GM12878 (cell line): ENCODE measurements around the gene RGS1. TPM values are rescaled to one million over a fixed set of nuclear protein-coding genes. Genes with fewer than 3 reads are reported as not detected.

ENCODE experiments used
- ATAC-seq: fragments of 200-7000 bp; cut with Tn5 transposase; 3 replicates; pipeline ENCODE4 v1.9.1; 2020; ENCODE audit warnings: mild to moderate bottlenecking, moderate library complexity
- BruUV-seq: library from RNA; stranded (reverse); fragments of 400-500 nt; replicated peaks from 2 replicates; lab custom pipeline; 2021; lab: Mats Ljungman, UMichigan
- CTCF ChIA-PET: fragments of 300-600 bp; sonication (Branson Sonifier 250); formaldehyde crosslinking; extraction: SDS; loops from one replicate; lab custom pipeline; 2021; ENCODE audit warnings: inconsistent platforms; lab: Yijun Ruan, JAX
- POLR2A ChIA-PET: fragments of 350-600 bp; formaldehyde crosslinking; extraction: SDS; loops from one replicate; lab custom pipeline; 2021; ENCODE audit warnings: inconsistent platforms; lab: Charles Lee
- RAD21 ChIA-PET: fragments of 300-600 bp; sonication (Branson Sonifier 250); formaldehyde crosslinking; loops from one replicate; lab custom pipeline; 2023; ENCODE audit warnings: antibody characterized with exemption; ENCODE audit not compliant: unreplicated experiment; lab: Charles Lee
- SMC1A ChIA-PET: fragments of 300-600 bp; sonication (Branson Sonifier 250); formaldehyde crosslinking; loops from one replicate; lab custom pipeline; 2023; ENCODE audit not compliant: unreplicated experiment, uncharacterized antibody; lab: Charles Lee
- DNase-seq: peaks from one replicate; pipeline ENCODE4 v3.0.0-alpha.2; 2011; ENCODE audit warnings: low read depth, low spot score
- FAIRE-seq: peaks from 3 replicates; lab custom pipeline; 2011; peaks lifted over from hg19 to GRCh38; lab: Jason Lieb, UNC
- H2AFZ ChIP-seq: 2 replicates; pipeline ENCODE4 v1.6.0; 2011; ENCODE audit warnings: low read depth, low read length, control low read depth; ENCODE audit not compliant: control insufficient read depth
- H3K27ac ChIP-seq: 2 replicates; pipeline ENCODE4 v1.5.1; 2011; ENCODE audit warnings: control low read depth; ENCODE audit not compliant: control insufficient read depth, insufficient read depth
- H3K27me3 ChIP-seq, 2 experiments: replicated peaks in 1 of 2; 2 replicates each; pipeline versions ENCODE4 v1.6.0 to v1.6.1; 2011; ENCODE audit warnings: low read length in 1 of 2; ENCODE audit not compliant: control insufficient read depth in 2 of 2, insufficient read depth in 2 of 2
- H3K36me3 ChIP-seq, 2 experiments: 2 replicates each; pipeline ENCODE4 v1.5.1; 2011; ENCODE audit warnings: low read length in 1 of 2; ENCODE audit not compliant: control insufficient read depth in 2 of 2, insufficient read depth in 2 of 2
- H3K4me1 ChIP-seq: 2 replicates; pipeline ENCODE4 v1.6.1; 2011; ENCODE audit warnings: mild to moderate bottlenecking, low read length, moderate library complexity, mixed read lengths; ENCODE audit not compliant: control insufficient read depth, insufficient read depth
- H3K4me2 ChIP-seq: 2 replicates; pipeline ENCODE4 v1.6.0; 2011; ENCODE audit warnings: control low read depth; ENCODE audit not compliant: control insufficient read depth, insufficient read depth
- H3K4me3 ChIP-seq: fragments of 200-600 bp; sonication (generic); 2 replicates; pipeline ENCODE4 v1.5.1; 2016
- H3K79me2 ChIP-seq: 2 replicates; pipeline ENCODE4 v1.6.0; 2011; ENCODE audit warnings: low read length; ENCODE audit not compliant: control insufficient read depth, insufficient read depth
- H3K9ac ChIP-seq: 2 replicates; pipeline ENCODE4 v1.8.0; 2011; ENCODE audit warnings: low read length, control low read depth, mixed read lengths; ENCODE audit not compliant: control insufficient read depth, insufficient read depth
- H3K9me3 ChIP-seq: replicated peaks from 3 replicates; pipeline ENCODE4 v1.5.1; 2011; ENCODE audit warnings: mild to moderate bottlenecking, low read length; ENCODE audit not compliant: control insufficient read depth, insufficient read depth
- H4K20me1 ChIP-seq: 2 replicates; pipeline ENCODE4 v1.6.0; 2011; ENCODE audit not compliant: control insufficient read depth, insufficient read depth
- BHLHE40 ChIP-seq, 2 experiments: fragments of 450-650 bp in 1 of 2; IDR thresholded peaks; 2 replicates each; pipeline ENCODE4 v1.6.1; 2011 to 2017; ENCODE audit warnings: low read depth in 2 of 2, borderline replicate concordance in 1 of 2, improper control_type of control experiment in 1 of 2, low read length in 1 of 2, mild to moderate bottlenecking in 1 of 2
- FOS ChIP-seq: IDR thresholded peaks from 3 replicates; pipeline ENCODE4 v1.6.1; 2011; ENCODE audit warnings: borderline replicate concordance; ENCODE audit not compliant: insufficient read length; ENCODE audit errors: extremely low read depth
- IKZF1 ChIP-seq: fragments of 450-650 bp; conservative IDR thresholded peaks from 2 replicates; pipeline ENCODE4 v1.6.1; 2017; ENCODE audit warnings: antibody characterized with exemption, mild to moderate bottlenecking
- KLF5 ChIP-seq: fragments of 450-650 bp; IDR thresholded peaks from 2 replicates; pipeline ENCODE4 v1.6.1; 2014; ENCODE audit warnings: mild to moderate bottlenecking; ENCODE audit not compliant: partially characterized antibody
- NR2C2 ChIP-seq: IDR thresholded peaks from 2 replicates; pipeline ENCODE4 v1.6.1; 2011; ENCODE audit warnings: borderline replicate concordance, low read depth; ENCODE audit not compliant: control insufficient read depth, insufficient read length
- ZNF687 ChIP-seq: fragments of 450-650 bp; IDR thresholded peaks from 2 replicates; pipeline ENCODE4 v1.6.1; 2017; ENCODE audit warnings: mild to moderate bottlenecking, moderate library complexity
- WGBS: methylation state at CpG from one replicate; pipeline ENCODE4 v1.1.6; 2016; ENCODE audit warnings: low lambda C conversion rate; ENCODE audit not compliant: insufficient replicate concordance, insufficient coverage; ENCODE audit errors: missing lambda C conversion rate; 5-methylcytosine and 5-hydroxymethylcytosine counted together
- in situ Hi-C: fragments of 300-500 bp; cut with MboI; formaldehyde crosslinking; loops from 9 replicates; pipeline ENCODE4 v1.14.3; 2018; ENCODE audit warnings: mixed read lengths
- intact Hi-C: fragments of 100-400 bp; cut with micrococcal nuclease; formaldehyde crosslinking; loops from one replicate; pipeline ENCODE4 v1.14.2; 2022; ENCODE audit not compliant: unreplicated experiment
- polyA plus RNA-seq, 11 experiments: library from polyadenylated mRNA; depleted of rRNA in 4 of 11; unstranded in 6 of 11; stranded (reverse) in 5 of 11; fragments of >200 nt; fragmentation: Nextera tagmentation in 4 of 11; fragmentation: Illumina TruSeq in 1 of 11; extraction: Ambion mirVana in 4 of 11; extraction: Trizol in 1 of 11; gene quantifications; 1 replicate in 1 of 11; 2 replicates in 10 of 11; pipeline versions ENCODE4 v1.2.1 to v1.2.3, GENCODE V29; 2011 to 2016; ENCODE audit warnings: inconsistent platforms in 2 of 11, missing spikeins in 2 of 11, low read depth in 1 of 11
- total RNA-seq, 4 experiments: library from RNA; depleted of rRNA in 3 of 4; stranded (reverse); fragments of >200 nt in 3 of 4; fragmentation: Illumina TruSeq in 1 of 4; extraction: Trizol in 1 of 4; gene quantifications; 2 replicates each; pipeline versions ENCODE4 v1.2.1 to v1.2.3, GENCODE V29; 2013 to 2021
- TF ChIP-seq, protein P1 (sequence below): fragments of 450-650 bp; IDR thresholded peaks from 2 replicates; pipeline ENCODE4 v1.6.1; 2017; ENCODE audit warnings: low read depth, mild to moderate bottlenecking, moderate library complexity

RGS1 gene
- total and polyA plus RNA-seq, 10 of the 15 experiments (the other 5 are each of a cell fraction or from before 2014, with no cell fraction given) = 20.7 to 882 (median 45.9) TPM

DNA sequence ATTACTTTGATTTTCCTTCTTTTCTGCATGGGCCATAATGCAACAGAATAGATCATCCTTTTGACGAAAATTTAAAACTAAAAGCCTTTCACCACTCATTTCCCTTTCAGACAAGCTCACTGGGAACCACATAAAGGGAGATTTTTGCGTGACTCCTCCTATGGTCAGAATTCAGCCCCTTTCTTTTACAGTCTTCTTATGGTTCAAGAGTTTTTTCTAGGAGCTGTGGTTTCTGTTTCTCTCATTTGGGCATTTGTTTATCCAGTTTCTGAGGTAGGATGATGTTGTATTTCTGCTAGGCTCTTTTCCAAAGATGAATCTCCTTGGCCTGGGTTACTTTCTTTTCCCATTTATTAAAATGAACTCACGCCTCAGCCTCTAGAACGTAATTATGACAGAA is 16.9 kb downstream of the RGS1 start:
- SMC1A ChIA-PET = interaction anchor here (0.9 to 6.2 kb wide), 7 partner anchors 8 to 84 kb away, joined by 3 to 30 read pairs (median 5); no protein-coding TSS in a partner anchor
- WGBS = 35% methylated on average over 4 of the region's 4 CpGs

More for the DNA sequence above, 16.9 kb downstream of the RGS1 start:
- intact Hi-C loops (no loop called here), in situ Hi-C loops (no loop called here)
- no TSS peak for BruUV-seq
- no peaks in the 10 kb centered on the region for H3K36me3 ChIP-seq
- TF ChIP-seq, protein P1, sequence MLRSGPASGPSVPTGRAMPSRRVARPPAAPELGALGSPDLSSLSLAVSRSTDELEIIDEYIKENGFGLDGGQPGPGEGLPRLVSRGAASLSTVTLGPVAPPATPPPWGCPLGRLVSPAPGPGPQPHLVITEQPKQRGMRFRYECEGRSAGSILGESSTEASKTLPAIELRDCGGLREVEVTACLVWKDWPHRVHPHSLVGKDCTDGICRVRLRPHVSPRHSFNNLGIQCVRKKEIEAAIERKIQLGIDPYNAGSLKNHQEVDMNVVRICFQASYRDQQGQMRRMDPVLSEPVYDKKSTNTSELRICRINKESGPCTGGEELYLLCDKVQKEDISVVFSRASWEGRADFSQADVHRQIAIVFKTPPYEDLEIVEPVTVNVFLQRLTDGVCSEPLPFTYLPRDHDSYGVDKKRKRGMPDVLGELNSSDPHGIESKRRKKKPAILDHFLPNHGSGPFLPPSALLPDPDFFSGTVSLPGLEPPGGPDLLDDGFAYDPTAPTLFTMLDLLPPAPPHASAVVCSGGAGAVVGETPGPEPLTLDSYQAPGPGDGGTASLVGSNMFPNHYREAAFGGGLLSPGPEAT = no peak
- TF ChIP-seq FOS (no peak), KLF5 (no peak), ZNF687 (no peak), IKZF1 (0 out of 2 replicates have a peak, but pooled peaks have one; percentile 10), BHLHE40 (IDR thresholded peaks at IDR 0.05; ENCODE audit: borderline replicate concordance in 1 of 2, low read depth in 2 of 2, low read length in 1 of 2) (no peak), NR2C2 (no peak)
- H2AFZ ChIP-seq = no peak overlapping the region
- ATAC-seq (peak; percentile 36), DNase-seq (no peak), FAIRE-seq (no peak)
- H3K79me2 ChIP-seq = no peaks in the 10 kb centered on the region
- H3K9me3 ChIP-seq = no peaks in the 10 kb centered on the region
- no peak overlapping the region for H3K4me3 ChIP-seq
- CTCF ChIA-PET = interaction anchor here (1.2 to 2.6 kb wide), 5 partner anchors 10 to 118 kb away, joined by 3 to 10 read pairs (median 9); no protein-coding TSS in a partner anchor
- H3K27ac ChIP-seq = no peak overlapping the region
- no peaks in the 10 kb centered on the region for H3K4me1 ChIP-seq
- H3K4me2 ChIP-seq = no peak overlapping the region
- POLR2A ChIA-PET = interaction anchor here (0.6 to 0.7 kb wide), 4 partner anchors 8 to 45 kb away, joined by 3 to 7 read pairs (median 3); no protein-coding TSS in a partner anchor
- no peak overlapping the region for H3K9ac ChIP-seq
- no peaks in the 10 kb centered on the region for H3K27me3 ChIP-seq
- RAD21 ChIA-PET = interaction anchor here (1.3 to 1.7 kb wide), 3 partner anchors 10 to 86 kb away, joined by 4 to 8 read pairs (median 4); no protein-coding TSS in a partner anchor
- no peaks in the 10 kb centered on the region for H4K20me1 ChIP-seq
